B cell (primary cell): ENCODE data around the gene PRKCH.

ENCODE experiments used
- EZH2 ChIP-seq: IDR thresholded peaks from 2 replicates; pipeline ENCODE4 v1.6.1; 2012; ENCODE audit warnings: borderline replicate concordance, low read depth, mild to moderate bottlenecking, moderate library complexity, low read length; ENCODE audit not compliant: insufficient read depth, poor library complexity, severe bottlenecking
- TF ChIP-seq, protein P1 (sequence below): fragments of 200-600 bp; IDR thresholded peaks from one replicate; pipeline ENCODE4 v1.8.0; 2022; ENCODE audit warnings: antibody characterized with exemption, mild to moderate bottlenecking

DNA sequence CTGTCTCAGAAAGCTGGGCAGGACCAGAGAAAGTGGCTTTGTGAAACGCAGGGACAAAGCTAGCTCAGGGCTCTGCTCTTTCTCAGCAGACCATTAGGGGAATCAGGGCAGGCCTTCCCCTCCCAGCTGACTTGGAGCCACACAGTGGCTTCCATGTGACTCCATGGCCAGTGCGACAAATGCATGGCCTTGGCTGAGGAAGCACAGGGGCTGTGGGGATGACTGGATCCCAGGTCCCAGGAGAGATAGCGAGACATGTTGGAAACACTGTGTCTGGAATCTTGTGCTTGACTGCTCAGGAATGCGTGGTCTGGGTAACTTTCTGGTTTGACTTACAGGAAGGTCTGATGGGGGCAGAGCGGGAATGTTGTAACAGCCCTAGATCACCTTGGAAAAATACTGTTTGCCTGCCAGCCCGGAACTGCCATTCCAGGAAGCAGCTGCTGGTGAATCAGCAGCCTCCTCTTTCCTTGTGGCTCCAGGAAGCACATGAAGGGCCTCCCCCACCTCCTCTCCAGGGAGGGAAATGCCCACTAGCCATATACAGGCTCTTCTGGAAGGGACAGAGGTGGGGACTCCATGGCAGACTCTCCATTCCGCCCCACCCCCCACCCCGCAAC lies 240.4 kb downstream of the PRKCH start:
- TF ChIP-seq, protein P1, sequence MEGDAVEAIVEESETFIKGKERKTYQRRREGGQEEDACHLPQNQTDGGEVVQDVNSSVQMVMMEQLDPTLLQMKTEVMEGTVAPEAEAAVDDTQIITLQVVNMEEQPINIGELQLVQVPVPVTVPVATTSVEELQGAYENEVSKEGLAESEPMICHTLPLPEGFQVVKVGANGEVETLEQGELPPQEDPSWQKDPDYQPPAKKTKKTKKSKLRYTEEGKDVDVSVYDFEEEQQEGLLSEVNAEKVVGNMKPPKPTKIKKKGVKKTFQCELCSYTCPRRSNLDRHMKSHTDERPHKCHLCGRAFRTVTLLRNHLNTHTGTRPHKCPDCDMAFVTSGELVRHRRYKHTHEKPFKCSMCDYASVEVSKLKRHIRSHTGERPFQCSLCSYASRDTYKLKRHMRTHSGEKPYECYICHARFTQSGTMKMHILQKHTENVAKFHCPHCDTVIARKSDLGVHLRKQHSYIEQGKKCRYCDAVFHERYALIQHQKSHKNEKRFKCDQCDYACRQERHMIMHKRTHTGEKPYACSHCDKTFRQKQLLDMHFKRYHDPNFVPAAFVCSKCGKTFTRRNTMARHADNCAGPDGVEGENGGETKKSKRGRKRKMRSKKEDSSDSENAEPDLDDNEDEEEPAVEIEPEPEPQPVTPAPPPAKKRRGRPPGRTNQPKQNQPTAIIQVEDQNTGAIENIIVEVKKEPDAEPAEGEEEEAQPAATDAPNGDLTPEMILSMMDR = no peak
- TF ChIP-seq EZH2 = no peak
